AG10803 (cell line): Measurements from ENCODE around the gene CDC25A.

ENCODE experiments used
- DNase-seq: peaks from one replicate; pipeline ENCODE4 v3.0.0; 2010; ENCODE audit warnings: low read depth
- H3K4me3 ChIP-seq: 2 replicates; pipeline ENCODE4 v1.5.1; 2011; ENCODE audit warnings: mild to moderate bottlenecking, low read length, control low read depth
- CTCF ChIP-seq: conservative IDR thresholded peaks from 2 replicates; pipeline ENCODE4 v1.5.1; 2011; ENCODE audit warnings: mild to moderate bottlenecking, low read length, control low read depth, inconsistent platforms

CDC25A gene

GRCh38 chr3:48188266-48189201, at the start of gene CDC25A:
Gene CDC25A (minus strand): TSS chr3:48188417. CDS start chr3:48187947, 470 bp downstream.
- H3K4me3 ChIP-seq, result peak within 1 kb of the TSS; percentile 89
- peak; percentile 98 for DNase-seq
- no peak for TF ChIP-seq CTCF

GRCh38 chr3:48236531-48236930, 48.3 kb upstream of the CDC25A start:
- TF ChIP-seq CTCF, result no peak

GRCh38 chr3:48233542-48233941, 45.3 kb upstream of the CDC25A start:
- no peak for DNase-seq
- no peak overlapping the region for H3K4me3 ChIP-seq
- no peak for TF ChIP-seq CTCF

More at GRCh38 chr3:48236531-48236930, 48.3 kb upstream of the CDC25A start:
- H3K4me3 ChIP-seq, result no peak overlapping the region
- DNase-seq, result no peak

- no peak overlapping the region for H3K4me3 ChIP-seq
- peak; percentile 66 for DNase-seq
- peak; percentile 65 for TF ChIP-seq CTCF
These were observed 44.5 kb upstream of the CDC25A start for GRCh38 chr3:48232734-48233133.

GRCh38 chr3:48232232-48232631, 44.0 kb upstream of the CDC25A start:
- no peak for DNase-seq
- no peak overlapping the region for H3K4me3 ChIP-seq
- TF ChIP-seq CTCF, result no peak

GRCh38 chr3:48226939-48227338, 38.7 kb upstream of the CDC25A start:
- no peak for DNase-seq
- no peak for TF ChIP-seq CTCF
- H3K4me3 ChIP-seq, result no peak overlapping the region

GRCh38 chr3:48225587-48225986, 37.4 kb upstream of the CDC25A start:
- no peak for DNase-seq
- TF ChIP-seq CTCF, result no peak
- H3K4me3 ChIP-seq, result no peak overlapping the region
